BLaER1 (cell line): ENCODE data around the gene TSSK6.

ENCODE experiments used
- H3K27ac ChIP-seq: shearing (Covaris generic); formaldehyde crosslinking; 2 replicates; pipeline ENCODE4 v1.8.1; 2022
- H3K27me3 ChIP-seq: shearing (Covaris generic); formaldehyde crosslinking; 2 replicates; pipeline ENCODE4 v1.8.1; 2022
- H3K36me3 ChIP-seq: shearing (Covaris generic); formaldehyde crosslinking; 2 replicates; pipeline ENCODE4 v1.8.1; 2022
- H3K4me1 ChIP-seq: shearing (Covaris generic); formaldehyde crosslinking; 2 replicates; pipeline ENCODE4 v1.8.1; 2022
- H3K4me2 ChIP-seq: shearing (Covaris generic); formaldehyde crosslinking; 2 replicates; pipeline ENCODE4 v1.8.1; 2022
- H3K4me3 ChIP-seq: shearing (Covaris generic); formaldehyde crosslinking; 2 replicates; pipeline ENCODE4 v1.8.1; 2022
- H3K9ac ChIP-seq: shearing (Covaris generic); formaldehyde crosslinking; 2 replicates; pipeline ENCODE4 v1.8.1; 2022
- H3K9me3 ChIP-seq: shearing (Covaris generic); formaldehyde crosslinking; 2 replicates; pipeline ENCODE4 v1.8.1; 2022
- H4K20me1 ChIP-seq: shearing (Covaris generic); formaldehyde crosslinking; 2 replicates; pipeline ENCODE4 v1.8.1; 2022
- Cebpa-rat ChIP-seq: shearing (Covaris generic); IDR thresholded peaks from 2 replicates; pipeline ENCODE4 v1.8.1; 2022

The TSSK6 gene

GRCh38 chr19:19531951-19532805, 16.8 kb upstream of the TSSK6 start:
- 0 out of 2 replicates have a peak overlapping the region, but pooled peaks have one; percentile 38 for H3K9ac ChIP-seq
- TF ChIP-seq Cebpa-rat = no peak
- peaks cover 5% of the 10 kb centered on the region for H3K27me3 ChIP-seq
- H3K27ac ChIP-seq = 0 out of 2 replicates have a peak overlapping the region, but pooled peaks have one; percentile 22
- H3K4me1 ChIP-seq = peaks cover 54% of the 10 kb centered on the region
- H4K20me1 ChIP-seq = no peaks in the 10 kb centered on the region
- no peaks in the 10 kb centered on the region for H3K9me3 ChIP-seq
- no peak overlapping the region for H3K4me3 ChIP-seq
- H3K4me2 ChIP-seq = peak overlapping the region; percentile 68
- H3K36me3 ChIP-seq = peaks cover 48% of the 10 kb centered on the region

DNA sequence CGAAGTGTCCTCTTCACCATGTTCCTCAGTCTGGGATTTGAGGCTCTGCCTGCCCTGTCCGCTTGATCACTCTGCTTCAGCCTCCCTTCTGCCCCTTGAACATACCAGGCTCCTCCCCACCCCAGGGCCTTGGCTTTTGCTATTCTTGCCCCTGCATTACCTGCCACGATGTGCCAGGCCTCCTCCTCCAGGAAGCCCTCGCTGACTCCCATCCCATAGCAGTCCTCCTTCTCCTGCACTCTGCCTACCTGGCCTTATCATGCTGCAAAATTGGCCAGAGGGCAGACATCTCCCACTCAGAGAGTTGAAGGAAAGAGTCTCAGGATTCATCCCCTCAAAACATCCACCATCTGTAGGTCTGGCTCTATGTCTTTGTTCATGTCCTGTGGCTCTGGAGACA, 15.5 kb upstream of the TSSK6 start:
- H4K20me1 ChIP-seq = peaks cover 4% of the 10 kb centered on the region; the same call in 1 of the 2 replicates
- no peak overlapping the region for H3K4me2 ChIP-seq
- H3K9ac ChIP-seq = no peak overlapping the region
- no peaks in the 10 kb centered on the region for H3K27me3 ChIP-seq
- TF ChIP-seq Cebpa-rat = no peak
- no peaks in the 10 kb centered on the region for H3K9me3 ChIP-seq
- H3K4me3 ChIP-seq = no peak overlapping the region
- H3K27ac ChIP-seq = no peak overlapping the region
- peaks cover 48% of the 10 kb centered on the region for H3K36me3 ChIP-seq
- peaks cover 67% of the 10 kb centered on the region for H3K4me1 ChIP-seq

DNA sequence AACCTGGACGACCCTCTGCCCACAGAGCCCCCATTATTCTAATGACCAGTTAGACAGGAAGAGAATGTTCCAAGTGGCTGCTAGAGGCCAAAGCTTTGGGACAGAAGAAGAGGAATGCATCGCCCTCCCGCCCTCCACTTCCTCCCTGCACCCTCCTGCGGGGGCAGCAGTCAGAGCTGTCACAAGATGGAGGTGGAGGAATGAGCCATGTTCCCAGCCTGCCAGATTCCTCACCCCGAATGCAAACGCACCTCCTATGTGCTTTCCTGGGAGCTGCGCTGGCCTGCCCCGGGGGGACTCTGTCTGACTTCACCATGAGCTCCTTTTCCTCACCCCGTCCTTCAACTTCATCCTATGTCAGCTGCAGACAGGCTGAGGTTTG, 15.1 kb upstream of the TSSK6 start:
- no peak overlapping the region; the same call in 1 of the 2 replicates for H3K4me2 ChIP-seq
- H3K4me3 ChIP-seq = no peak overlapping the region
- TF ChIP-seq Cebpa-rat = no peak
- peaks cover 48% of the 10 kb centered on the region for H3K36me3 ChIP-seq
- no peaks in the 10 kb centered on the region for H3K27me3 ChIP-seq
- H4K20me1 ChIP-seq = peaks cover 8% of the 10 kb centered on the region
- H3K4me1 ChIP-seq = peaks cover 72% of the 10 kb centered on the region
- H3K27ac ChIP-seq = no peak overlapping the region
- no peak overlapping the region for H3K9ac ChIP-seq
- H3K9me3 ChIP-seq = no peaks in the 10 kb centered on the region

- Histone ChIP-seq H3K4me3 (no peak overlapping the region), H3K36me3 (peaks cover 43% of the 10 kb centered on the region), H3K4me2 (peak overlapping the region; percentile 32; the same call in 1 of the 2 replicates), H4K20me1 (peaks cover 13% of the 10 kb centered on the region), H3K9me3 (no peaks in the 10 kb centered on the region), H3K27me3 (no peaks in the 10 kb centered on the region), H3K9ac (no peak overlapping the region), H3K4me1 (peaks cover 77% of the 10 kb centered on the region), H3K27ac (peak overlapping the region; percentile 55; the same call in 1 of the 2 replicates)
- no peak for TF ChIP-seq Cebpa-rat
Measured at GRCh38 chr19:19529783-19530422, 14.6 kb upstream of the TSSK6 start.

DNA sequence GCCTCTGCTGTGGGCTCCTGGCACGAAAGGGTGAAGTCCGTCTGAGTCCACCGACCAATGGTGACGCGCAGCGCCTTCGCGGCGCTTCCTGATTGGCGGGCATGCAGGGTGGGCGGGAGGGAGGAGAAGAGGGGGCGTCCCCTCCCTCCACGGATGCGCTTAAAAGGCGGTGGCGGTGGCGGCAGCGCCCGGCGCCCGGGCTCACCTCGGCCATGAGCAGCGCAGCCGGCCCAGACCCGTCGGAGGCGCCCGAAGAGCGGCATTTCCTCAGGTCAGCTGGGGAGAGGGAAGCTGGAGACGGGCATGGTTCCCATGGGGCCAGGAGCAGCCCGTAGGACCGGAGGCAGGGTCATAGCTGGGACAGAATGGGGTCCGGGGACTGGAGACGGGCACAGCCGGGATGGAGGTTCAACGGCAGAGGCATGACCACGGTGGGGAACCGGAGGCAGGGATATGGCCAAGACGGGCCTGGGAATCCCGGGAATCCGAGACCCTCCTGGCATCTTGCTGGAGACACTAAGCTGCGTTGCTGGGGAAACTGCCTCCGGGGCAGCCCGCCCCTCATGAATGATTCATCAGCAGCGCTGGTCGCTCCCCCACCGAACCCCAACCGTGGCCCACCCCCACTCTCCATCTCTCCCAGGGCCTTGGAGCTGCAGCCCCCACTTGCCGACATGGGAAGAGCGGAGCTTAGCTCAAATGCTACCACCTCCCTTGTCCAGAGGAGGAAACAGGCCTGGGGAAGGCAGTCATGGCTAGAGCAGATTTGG, 13.6 kb upstream of the TSSK6 start, which contains the start of gene YJEFN3:
Gene YJEFN3 (plus strand): TSS at position 191 of the 770 bp plus-strand sequence. CDS start 22 bp downstream, at position 213.
- no peak for TF ChIP-seq Cebpa-rat
- H3K9ac ChIP-seq = peak within 1 kb of the TSS; percentile 75; the same call in 1 of the 2 replicates
- H3K4me3 ChIP-seq = peak within 1 kb of the TSS; percentile 39; the same call in 1 of the 2 replicates
- peak within 1 kb of the TSS; percentile 85 for H3K27ac ChIP-seq
- H3K4me1 ChIP-seq = peaks cover 83% of the 10 kb centered on the region
- no peaks in the 10 kb centered on the region for H3K9me3 ChIP-seq
- peaks cover 23% of the 10 kb centered on the region for H4K20me1 ChIP-seq
- peaks cover 46% of the 10 kb centered on the region for H3K36me3 ChIP-seq
- peak within 1 kb of the TSS; percentile 89 for H3K4me2 ChIP-seq
- H3K27me3 ChIP-seq = no peaks in the 10 kb centered on the region

- Histone ChIP-seq H3K27ac (peak overlapping the region; percentile 85), H3K36me3 (peaks cover 53% of the 10 kb centered on the region), H3K4me3 (peak overlapping the region; percentile 39; the same call in 1 of the 2 replicates), H4K20me1 (peaks cover 33% of the 10 kb centered on the region), H3K9me3 (no peaks in the 10 kb centered on the region), H3K9ac (peak overlapping the region; percentile 75; the same call in 1 of the 2 replicates), H3K4me1 (peaks cover 83% of the 10 kb centered on the region), H3K4me2 (peak overlapping the region; percentile 89), H3K27me3 (no peaks in the 10 kb centered on the region)
- no peak for TF ChIP-seq Cebpa-rat
Measured at GRCh38 chr19:19527674-19528625, 12.6 kb upstream of the TSSK6 start.

GRCh38 chr19:19527371-19527656, 12.0 kb upstream of the TSSK6 start:
- Histone ChIP-seq H4K20me1 (peaks cover 39% of the 10 kb centered on the region), H3K27me3 (no peaks in the 10 kb centered on the region), H3K27ac (peak overlapping the region; percentile 85), H3K36me3 (peaks cover 57% of the 10 kb centered on the region), H3K4me1 (peaks cover 83% of the 10 kb centered on the region), H3K9ac (peak overlapping the region; percentile 75), H3K4me2 (peak overlapping the region; percentile 89), H3K9me3 (no peaks in the 10 kb centered on the region), H3K4me3 (peak overlapping the region; percentile 39; the same call in 1 of the 2 replicates)
- no peak for TF ChIP-seq Cebpa-rat

DNA sequence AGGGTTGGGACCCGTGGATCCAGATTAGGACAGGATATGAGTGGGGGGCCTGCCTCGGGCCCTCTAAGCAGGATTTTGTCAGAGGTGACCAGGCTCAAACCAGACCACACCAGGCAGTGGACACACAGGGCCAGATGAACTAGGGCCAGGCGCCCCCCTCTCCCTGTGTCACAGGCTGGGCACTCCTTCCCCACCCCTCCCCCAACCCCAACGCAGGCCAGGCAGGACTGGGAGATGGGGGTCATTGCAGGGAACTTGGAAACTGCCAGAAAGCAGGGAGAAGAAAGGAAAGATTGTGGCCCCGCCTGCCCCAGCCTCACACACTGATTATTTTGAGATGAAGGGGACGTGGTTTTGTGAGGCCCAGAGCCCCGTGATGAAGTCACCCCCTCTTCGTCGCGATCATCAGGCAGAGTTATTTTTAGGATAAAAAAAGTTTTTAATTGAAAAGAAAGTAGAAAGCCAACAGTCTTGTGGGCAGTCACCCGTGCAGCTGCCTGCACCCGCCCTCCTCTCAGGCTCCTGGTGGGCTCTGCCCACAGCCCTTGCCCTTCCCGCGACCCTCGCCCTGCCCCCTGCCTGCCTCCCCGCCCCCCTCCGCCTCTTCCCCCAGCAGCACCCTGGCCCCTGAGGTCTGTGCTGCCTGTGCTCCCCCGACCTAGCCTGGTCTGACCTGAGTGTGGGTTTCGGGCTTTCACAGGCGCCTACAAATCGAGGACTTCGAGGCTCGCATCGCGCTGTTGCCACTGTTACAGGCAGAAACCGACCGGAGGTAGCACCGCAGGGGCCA, 11.4 kb upstream of the TSSK6 start:
- no peaks in the 10 kb centered on the region for H3K27me3 ChIP-seq
- TF ChIP-seq Cebpa-rat = no peak
- H3K36me3 ChIP-seq = peaks cover 57% of the 10 kb centered on the region
- peak overlapping the region; percentile 85 for H3K27ac ChIP-seq
- H4K20me1 ChIP-seq = peaks cover 44% of the 10 kb centered on the region
- H3K4me2 ChIP-seq = peak overlapping the region; percentile 89
- H3K9ac ChIP-seq = peak overlapping the region; percentile 75
- no peaks in the 10 kb centered on the region for H3K9me3 ChIP-seq
- H3K4me1 ChIP-seq = peaks cover 82% of the 10 kb centered on the region
- peak overlapping the region; percentile 39; the same call in 1 of the 2 replicates for H3K4me3 ChIP-seq
